GM18867 (cell line): Measurements from ENCODE around the gene C11orf65.
"Not testable (repeated sequence)": the region's sequence is repeated elsewhere in the genome, so short reads cannot be mapped to it uniquely, and the experiment has no call there.

ENCODE experiments used
- ATAC-seq: cut with Tn5 transposase; IDR thresholded peaks from one replicate; pipeline ENCODE4 v1.9.1; 2021; ENCODE audit warnings: mild to moderate bottlenecking, moderate library complexity; ENCODE audit not compliant: unreplicated experiment

Gene C11orf65

GRCh38 chr11:108373505-108373904 lies 93.8 kb downstream of the C11orf65 start:
- not testable (repeated sequence) for ATAC-seq

- ATAC-seq: no peak
These were observed 96.3 kb downstream of the C11orf65 start for GRCh38 chr11:108370990-108371389.

GRCh38 chr11:108370315-108370714 lies 97.0 kb downstream of the C11orf65 start:
- ATAC-seq: no peak

- no peak for ATAC-seq
These were observed 98.3 kb downstream of the C11orf65 start for GRCh38 chr11:108369064-108369463.

- ATAC-seq: no peak
These were observed 99.2 kb downstream of the C11orf65 start for GRCh38 chr11:108368134-108368533.

GRCh38 chr11:108364159-108364558 lies 103.2 kb downstream of the C11orf65 start:
- no peak for ATAC-seq

GRCh38 chr11:108351468-108351867 lies 115.9 kb downstream of the C11orf65 start:
- no peak for ATAC-seq

- ATAC-seq: no peak
These were observed 120.9 kb downstream of the C11orf65 start for GRCh38 chr11:108346451-108346850.

- no peak for ATAC-seq
These were observed 121.6 kb downstream of the C11orf65 start for GRCh38 chr11:108345767-108346166.

GRCh38 chr11:108343714-108344113 lies 123.6 kb downstream of the C11orf65 start:
- no peak for ATAC-seq

GRCh38 chr11:108341654-108342053 lies 125.7 kb downstream of the C11orf65 start:
- no peak for ATAC-seq

GRCh38 chr11:108340973-108341372 lies 126.4 kb downstream of the C11orf65 start:
- no peak for ATAC-seq

GRCh38 chr11:108338750-108339149 lies 128.6 kb downstream of the C11orf65 start:
- no peak for ATAC-seq

- ATAC-seq: no peak
These were observed 133.9 kb downstream of the C11orf65 start for GRCh38 chr11:108333403-108333899.
